ENCODE results near the gene NPS.

NPS gene

DNA sequence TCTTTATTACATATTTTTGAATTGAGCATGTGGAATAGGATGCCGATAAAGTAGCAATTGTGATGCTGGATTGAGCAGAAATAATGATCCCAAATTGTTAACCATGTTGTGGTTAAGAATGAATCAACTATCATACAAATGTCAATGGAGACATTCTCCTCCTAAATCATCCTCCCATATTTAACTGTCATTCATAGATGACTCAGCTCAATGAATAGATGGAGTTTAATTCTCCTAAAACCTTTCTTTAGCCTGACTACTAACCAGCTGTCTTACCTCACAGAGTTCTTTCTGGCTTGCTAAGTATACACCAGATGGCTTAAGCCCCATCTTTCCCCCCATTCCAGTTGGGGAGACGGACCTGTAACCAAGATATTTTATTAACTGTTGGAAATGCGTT lies 23.4 kb upstream of the NPS start:
- DNase-seq (ENCODE audit: low read depth): no peak
- no peak overlapping the region for H3K4me3 ChIP-seq (ENCODE audit: low read depth, low read length)
- TF ChIP-seq, protein P1, sequence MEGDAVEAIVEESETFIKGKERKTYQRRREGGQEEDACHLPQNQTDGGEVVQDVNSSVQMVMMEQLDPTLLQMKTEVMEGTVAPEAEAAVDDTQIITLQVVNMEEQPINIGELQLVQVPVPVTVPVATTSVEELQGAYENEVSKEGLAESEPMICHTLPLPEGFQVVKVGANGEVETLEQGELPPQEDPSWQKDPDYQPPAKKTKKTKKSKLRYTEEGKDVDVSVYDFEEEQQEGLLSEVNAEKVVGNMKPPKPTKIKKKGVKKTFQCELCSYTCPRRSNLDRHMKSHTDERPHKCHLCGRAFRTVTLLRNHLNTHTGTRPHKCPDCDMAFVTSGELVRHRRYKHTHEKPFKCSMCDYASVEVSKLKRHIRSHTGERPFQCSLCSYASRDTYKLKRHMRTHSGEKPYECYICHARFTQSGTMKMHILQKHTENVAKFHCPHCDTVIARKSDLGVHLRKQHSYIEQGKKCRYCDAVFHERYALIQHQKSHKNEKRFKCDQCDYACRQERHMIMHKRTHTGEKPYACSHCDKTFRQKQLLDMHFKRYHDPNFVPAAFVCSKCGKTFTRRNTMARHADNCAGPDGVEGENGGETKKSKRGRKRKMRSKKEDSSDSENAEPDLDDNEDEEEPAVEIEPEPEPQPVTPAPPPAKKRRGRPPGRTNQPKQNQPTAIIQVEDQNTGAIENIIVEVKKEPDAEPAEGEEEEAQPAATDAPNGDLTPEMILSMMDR (IDR thresholded peaks at IDR 0.05; ENCODE audit: low read depth, low read length, missing control alignments): no peak

DNA sequence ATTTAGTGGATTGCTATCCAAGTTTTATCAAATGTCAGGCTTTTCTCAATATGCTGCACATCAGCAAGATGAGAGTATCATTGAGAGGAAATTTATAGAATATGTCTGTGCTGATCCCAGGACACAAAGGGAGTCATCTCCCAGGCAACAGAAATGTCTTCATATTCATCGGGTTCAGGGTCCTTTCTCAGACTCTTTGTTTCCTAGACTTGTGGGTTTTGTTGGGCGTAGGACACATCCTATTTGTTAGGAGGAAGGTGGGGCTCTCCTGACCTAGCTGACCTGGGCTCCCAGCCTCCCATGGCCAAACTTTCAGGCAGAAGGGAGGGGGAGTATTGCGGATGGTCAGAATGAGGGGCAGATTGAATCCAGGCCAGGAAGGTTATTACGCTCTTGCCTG lies 22.9 kb upstream of the NPS start:
- no peak for DNase-seq (ENCODE audit: low read depth)
- H3K4me3 ChIP-seq (ENCODE audit: low read depth, low read length): no peak overlapping the region
- TF ChIP-seq, protein P1 (IDR thresholded peaks at IDR 0.05; ENCODE audit: low read depth, low read length, missing control alignments): no peak

- H3K4me3 ChIP-seq (ENCODE audit: low read depth, low read length): no peak overlapping the region
- TF ChIP-seq, protein P1 (IDR thresholded peaks at IDR 0.05; ENCODE audit: low read depth, low read length, missing control alignments): no peak
- no peak for DNase-seq (ENCODE audit: low read depth)
These were observed 21.8 kb upstream of the NPS start for GRCh38 chr10:127527320-127527719.

DNA sequence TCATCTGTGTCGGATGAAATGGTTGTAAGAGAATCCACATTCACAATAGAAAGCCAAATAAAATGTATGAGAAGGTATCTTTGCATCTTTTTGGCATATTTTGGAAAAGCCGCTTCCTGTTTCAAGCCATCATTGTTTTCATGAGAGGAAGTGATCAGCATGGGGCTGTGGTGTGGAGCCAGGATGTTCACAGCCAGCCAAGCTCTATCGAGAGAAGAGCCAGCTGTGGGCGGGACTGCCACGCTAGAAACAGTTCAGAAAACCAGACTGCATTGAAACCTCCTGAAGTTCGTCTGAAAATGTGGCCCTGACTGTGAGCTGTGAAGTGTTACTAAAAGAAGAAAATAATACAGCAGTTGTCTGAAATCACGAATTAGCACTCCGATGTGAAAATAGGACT lies 21.2 kb upstream of the NPS start:
- DNase-seq (ENCODE audit: low read depth): no peak
- no peak overlapping the region for H3K4me3 ChIP-seq (ENCODE audit: low read depth, low read length)
- TF ChIP-seq, protein P1 (IDR thresholded peaks at IDR 0.05; ENCODE audit: low read depth, low read length, missing control alignments): no peak

DNA sequence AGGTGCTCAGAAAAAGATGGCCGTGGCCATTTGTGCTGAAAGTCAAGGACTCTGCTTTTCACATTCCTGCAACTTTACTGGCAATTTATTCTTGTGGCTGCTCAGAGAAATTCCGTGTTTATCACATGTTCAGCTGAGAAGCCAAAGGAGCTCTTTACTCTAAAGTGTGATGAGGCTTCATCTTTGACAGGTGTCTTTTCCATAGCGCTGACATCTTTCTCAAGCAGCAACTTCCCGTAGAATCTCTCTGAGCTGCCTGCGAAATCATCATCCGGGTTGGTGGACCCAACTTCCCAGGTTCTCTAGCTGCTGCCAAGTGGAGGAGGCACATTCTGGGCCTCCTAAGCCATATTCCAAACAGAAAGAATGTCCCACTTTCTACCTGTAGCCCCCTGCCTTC lies 16.9 kb upstream of the NPS start:
- H3K4me3 ChIP-seq (ENCODE audit: low read depth, low read length): no peak overlapping the region
- TF ChIP-seq, protein P1 (IDR thresholded peaks at IDR 0.05; ENCODE audit: low read depth, low read length, missing control alignments): no peak
- DNase-seq (ENCODE audit: low read depth): no peak

DNA sequence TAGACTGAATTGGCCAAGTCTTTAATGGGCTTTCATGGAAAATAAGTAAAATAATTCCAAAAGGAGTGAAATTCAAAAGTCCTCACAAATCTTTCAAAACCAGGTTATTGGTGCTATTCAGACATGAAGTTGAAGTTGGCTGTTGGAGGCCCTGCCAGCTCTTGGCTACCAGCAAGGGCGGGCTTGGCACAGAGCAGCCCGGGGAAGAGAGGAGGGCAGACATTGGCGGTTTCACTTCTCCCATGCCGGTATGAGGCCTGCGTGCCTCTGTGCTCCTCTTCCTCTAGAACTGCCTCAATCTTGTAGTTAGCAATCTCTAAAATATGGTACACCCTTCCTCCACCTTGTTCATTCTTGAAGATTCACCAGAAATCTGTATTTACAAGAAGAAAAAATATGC lies 16.4 kb upstream of the NPS start:
- TF ChIP-seq, protein P1 (IDR thresholded peaks at IDR 0.05; ENCODE audit: low read depth, low read length, missing control alignments): no peak

DNA sequence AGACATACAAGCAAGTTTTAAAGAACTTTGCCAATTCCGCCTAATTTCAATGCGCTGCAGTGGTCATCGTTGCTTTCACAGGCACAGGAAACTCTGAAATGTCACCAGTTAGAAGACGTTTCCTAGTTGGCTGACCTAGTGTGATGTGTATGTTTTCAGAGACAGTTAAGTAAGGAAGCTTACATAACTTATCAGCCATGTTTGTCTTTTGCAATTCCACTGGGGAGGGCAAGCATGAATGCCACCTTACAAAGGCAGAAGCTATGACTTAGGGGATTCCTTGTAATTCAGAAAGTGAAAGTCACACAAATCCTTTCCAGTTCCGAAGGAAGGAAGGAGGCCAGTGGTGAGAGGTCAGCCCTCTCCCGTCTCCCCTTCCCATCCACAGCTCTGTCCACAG lies 15.0 kb upstream of the NPS start:
- no peak for DNase-seq (ENCODE audit: low read depth)
- TF ChIP-seq, protein P1 (IDR thresholded peaks at IDR 0.05; ENCODE audit: low read depth, low read length, missing control alignments): no peak

More for the DNA sequence above, 16.4 kb upstream of the NPS start:
- no peak overlapping the region for H3K4me3 ChIP-seq (ENCODE audit: low read depth, low read length)
- no peak for DNase-seq (ENCODE audit: low read depth)

More for the DNA sequence above, 15.0 kb upstream of the NPS start:
- no peak overlapping the region for H3K4me3 ChIP-seq (ENCODE audit: low read depth, low read length)

Measured in GM12864 (cell line).